Osteocyte (in vitro differentiated cells): ENCODE measurements around the gene NCOA5. TPM values are rescaled to one million over a fixed set of nuclear protein-coding genes. Genes with fewer than 3 reads are reported as not detected.

Experiments used
- DNase-seq: peaks from one replicate; pipeline ENCODE4 v3.0.0; 2021; ENCODE audit warnings: mixed read lengths; ENCODE audit not compliant: unreplicated experiment; ENCODE audit errors: extremely low spot score
- H3K27ac Mint-ChIP-seq: one replicate; pipeline ENCODE4 v1.8.0; 2021; ENCODE audit warnings: mild to moderate bottlenecking, mixed read lengths; ENCODE audit not compliant: unreplicated experiment
- H3K27me3 Mint-ChIP-seq: one replicate; pipeline ENCODE4 v1.8.0; 2021; ENCODE audit warnings: mixed read lengths; ENCODE audit not compliant: unreplicated experiment
- H3K36me3 Mint-ChIP-seq: one replicate; pipeline ENCODE4 v1.8.0; 2021; ENCODE audit warnings: mixed read lengths; ENCODE audit not compliant: unreplicated experiment
- H3K4me1 Mint-ChIP-seq: one replicate; pipeline ENCODE4 v1.8.0; 2021; ENCODE audit warnings: mixed read lengths; ENCODE audit not compliant: unreplicated experiment
- H3K4me3 Mint-ChIP-seq: one replicate; pipeline ENCODE4 v1.8.0; 2021; ENCODE audit warnings: mild to moderate bottlenecking, moderate library complexity, mixed read lengths; ENCODE audit not compliant: unreplicated experiment
- H3K9me3 Mint-ChIP-seq: one replicate; pipeline ENCODE4 v1.8.0; 2021; ENCODE audit warnings: mixed read lengths; ENCODE audit not compliant: unreplicated experiment
- CTCF ChIP-seq: fragments of 200-600 bp; sonication (generic); IDR thresholded peaks from 2 replicates; pipeline ENCODE4 v1.5.0; 2021; ENCODE audit warnings: antibody characterized with exemption, mild to moderate bottlenecking, moderate library complexity
- long read RNA-seq: library from polyadenylated mRNA; unstranded; transcript quantifications from one replicate; pipeline ENCODE4 v2.0.0, GENCODE V29; 2021
- total RNA-seq: library from RNA; stranded (reverse); gene quantifications from 2 replicates; pipeline ENCODE4 v1.2.1, GENCODE V29; 2021

NCOA5 gene
- 29.8 and 39.0 TPM in 2 replicates for total RNA-seq
- long read RNA-seq, partial matches to known transcripts = 10 of 40 reads
- long read RNA-seq, other reads (novel, unspliced or antisense) = 28 of 40 reads

GRCh38 chr20:46089417-46090388 is at the start of gene NCOA5:
NCOA5 (minus strand) TSS chr20:46089962; CDS start chr20:46079424, 10,538 bp downstream.
- Mint-ChIP-seq H3K4me3 (peak within 1 kb of the TSS; percentile 88), H3K4me1 (peaks cover 47% of the 10 kb centered on the region), H3K27me3 (peaks cover 10% of the 10 kb centered on the region), H3K9me3 (no peaks in the 10 kb centered on the region), H3K27ac (peak within 1 kb of the TSS; percentile 90), H3K36me3 (no peaks in the 10 kb centered on the region)
- peak; percentile 98 for DNase-seq
- peak; percentile 40 for TF ChIP-seq CTCF

DNA sequence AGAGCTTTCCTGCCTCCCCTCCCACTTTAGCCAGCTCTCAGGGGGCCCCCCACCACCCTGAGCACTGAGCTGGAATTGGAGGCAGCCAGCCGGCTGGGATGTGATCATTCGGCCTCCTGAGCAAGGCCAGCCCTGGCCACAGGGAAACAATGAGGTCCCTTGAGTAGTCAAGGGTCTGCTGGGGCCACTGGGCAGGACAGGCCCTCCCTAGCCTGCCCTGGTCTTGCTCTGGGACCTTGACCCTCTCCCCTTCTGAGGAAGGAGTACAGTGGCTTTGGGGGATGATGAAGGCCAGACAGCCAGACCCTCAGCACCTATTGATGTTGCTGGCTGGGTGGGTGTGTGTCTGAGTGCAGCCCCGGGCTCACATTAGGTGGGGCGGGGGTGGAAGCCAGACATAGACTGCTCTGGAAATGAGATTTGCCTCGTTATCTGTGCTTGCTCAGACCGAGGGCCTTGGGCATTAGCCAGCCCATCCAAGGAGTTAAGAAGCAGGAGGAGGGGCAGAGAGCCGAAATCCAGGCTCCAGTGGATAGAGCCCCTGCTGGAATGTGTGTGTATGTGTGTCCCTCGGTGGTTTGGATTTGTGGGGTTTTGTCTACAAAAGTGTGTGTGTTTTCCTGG is 49.6 kb upstream of the NCOA5 start:
- Mint-ChIP-seq H3K27me3 (peaks cover 62% of the 10 kb centered on the region), H3K4me1 (no peaks in the 10 kb centered on the region), H3K36me3 (no peaks in the 10 kb centered on the region), H3K27ac (no peak overlapping the region), H3K9me3 (no peaks in the 10 kb centered on the region), H3K4me3 (no peak overlapping the region)
- no peak for DNase-seq
- TF ChIP-seq CTCF = no peak

- Mint-ChIP-seq H3K4me3 (no peak overlapping the region), H3K9me3 (no peaks in the 10 kb centered on the region), H3K4me1 (peaks cover 1% of the 10 kb centered on the region), H3K36me3 (no peaks in the 10 kb centered on the region), H3K27ac (no peak overlapping the region), H3K27me3 (peaks cover 58% of the 10 kb centered on the region)
- no peak for DNase-seq
- TF ChIP-seq CTCF = no peak
These were observed 48.1 kb upstream of the NCOA5 start for GRCh38 chr20:46137816-46138215.

DNA sequence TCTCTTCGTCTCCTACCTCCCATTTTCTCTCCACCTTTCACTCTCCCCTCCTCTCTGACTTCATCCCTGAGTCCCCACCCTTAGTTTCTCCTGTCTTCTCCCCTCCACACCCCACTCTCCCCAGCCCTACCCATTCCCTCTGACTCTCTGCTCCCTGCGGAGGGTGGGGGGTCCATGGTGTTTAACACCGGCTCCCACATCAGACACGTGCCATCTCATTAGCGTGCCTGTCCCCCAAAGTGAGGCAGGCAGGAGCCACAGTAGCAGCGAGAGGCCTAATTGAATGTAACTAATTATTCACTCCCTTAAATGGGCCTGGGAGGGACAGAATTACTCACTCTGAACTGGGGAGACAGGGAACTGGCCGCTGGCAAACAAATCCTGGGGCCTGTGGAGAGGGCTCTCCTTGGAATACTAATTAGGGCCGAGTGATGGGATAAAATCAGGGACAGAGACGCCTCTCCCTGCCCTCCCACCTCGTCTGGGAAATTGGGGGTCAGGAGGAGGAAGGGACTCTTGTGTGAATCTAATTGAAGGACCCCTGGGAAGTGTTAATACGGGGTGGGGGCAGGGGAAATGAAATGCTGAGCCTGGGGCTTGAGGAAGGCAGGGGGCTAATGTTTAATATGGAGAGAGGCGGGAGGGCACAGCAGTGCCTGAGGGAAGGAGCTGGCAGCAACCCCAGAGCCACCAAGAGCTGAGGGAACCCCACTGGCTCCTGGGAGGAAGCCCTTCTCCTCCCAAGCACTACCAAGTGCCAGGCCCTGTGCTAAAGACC is 46.3 kb upstream of the NCOA5 start:
- no peaks in the 10 kb centered on the region for H3K9me3 Mint-ChIP-seq
- H3K4me1 Mint-ChIP-seq = peaks cover 7% of the 10 kb centered on the region
- H3K27me3 Mint-ChIP-seq = peaks cover 51% of the 10 kb centered on the region
- H3K36me3 Mint-ChIP-seq = no peaks in the 10 kb centered on the region
- TF ChIP-seq CTCF = no peak
- no peak overlapping the region for H3K27ac Mint-ChIP-seq
- no peak for DNase-seq
- H3K4me3 Mint-ChIP-seq = no peak overlapping the region
